GM21367 (cell line): ENCODE results near the gene FAN1.
A peak's percentile ranks its signal among the peaks of the same experiment; 100 is the strongest.

Source experiments
- ATAC-seq: cut with Tn5 transposase; IDR thresholded peaks from one replicate; pipeline ENCODE4 v1.9.1; 2021; ENCODE audit not compliant: unreplicated experiment

Gene FAN1

DNA sequence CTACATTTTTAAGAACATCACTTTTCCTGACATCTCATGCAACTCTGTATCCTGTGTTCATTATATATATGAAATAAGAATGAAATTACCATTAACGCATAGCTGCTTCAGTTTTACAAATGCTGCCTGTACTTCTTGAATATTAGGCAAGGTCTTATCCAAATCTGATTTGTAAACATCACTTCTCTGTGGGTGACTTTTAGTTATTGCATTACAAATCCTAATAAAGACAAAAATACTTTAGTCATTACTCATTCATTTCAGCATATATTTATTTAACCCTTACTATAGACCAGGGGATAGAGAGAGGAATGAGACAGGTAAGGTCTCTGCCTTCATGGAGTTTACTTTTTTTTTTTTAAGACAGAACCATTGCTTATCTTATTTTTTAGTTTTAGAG, 51.0 kb downstream of the FAN1 start:
- ATAC-seq = no peak

DNA sequence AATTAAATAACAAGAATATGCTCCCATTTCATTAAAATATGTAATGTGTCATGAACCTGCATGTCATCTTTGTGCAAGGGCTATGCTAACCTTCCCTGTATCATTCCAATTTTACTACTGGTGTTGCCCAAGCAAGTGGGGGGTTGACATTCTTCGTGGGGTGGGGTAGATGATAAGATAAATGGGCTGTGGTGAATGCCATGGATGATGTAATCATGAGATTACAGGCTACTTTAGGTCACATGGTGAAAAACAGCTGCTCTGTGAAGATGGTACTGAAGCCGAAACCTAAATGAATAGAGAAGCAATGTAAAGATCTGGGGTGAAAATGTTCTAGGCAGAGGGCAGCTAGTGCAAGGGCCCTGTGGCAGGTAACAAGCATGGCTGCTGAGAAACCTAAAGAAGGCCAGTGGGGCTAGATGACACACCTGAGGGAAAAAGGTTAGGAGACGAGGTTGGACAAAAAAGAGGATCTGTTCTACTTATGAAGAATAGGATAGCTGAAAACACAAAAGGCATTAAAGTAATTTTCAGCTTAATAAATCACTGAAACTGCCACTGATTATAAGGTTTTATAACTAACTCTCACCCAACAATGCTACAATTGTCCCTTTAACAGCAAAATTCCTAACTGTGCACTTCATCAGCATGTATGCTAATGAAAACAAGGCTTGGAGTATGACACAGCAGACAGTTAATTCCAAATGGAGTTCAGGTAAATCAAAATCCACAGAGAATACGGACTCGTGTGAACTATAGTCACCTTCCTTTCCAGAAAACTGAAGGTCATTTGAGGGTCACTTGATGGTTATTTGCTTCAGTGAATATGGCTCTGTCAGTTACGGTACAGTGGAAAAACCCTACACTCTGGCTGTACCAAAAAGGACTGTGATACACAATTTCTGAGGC, 52.8 kb downstream of the FAN1 start:
- no peak for ATAC-seq

DNA sequence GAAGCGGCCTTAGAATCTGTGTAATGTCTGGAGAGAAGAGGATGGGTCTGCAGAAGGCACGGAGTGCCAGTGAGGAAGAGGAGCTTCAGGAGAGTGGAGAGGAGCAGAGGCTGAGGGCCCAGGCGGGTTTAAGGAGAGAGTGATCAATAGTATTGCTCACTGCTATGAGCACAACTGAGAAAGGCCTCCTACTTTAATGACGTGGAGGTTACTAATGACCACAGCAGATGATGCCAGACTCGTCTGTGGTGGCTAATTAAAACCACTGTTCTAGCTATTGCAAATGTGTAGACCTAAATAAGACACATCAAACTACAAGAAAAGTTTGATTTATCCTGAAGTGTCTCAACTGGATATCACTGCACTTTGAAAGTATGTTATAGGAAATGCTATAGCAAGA, 54.5 kb downstream of the FAN1 start:
- no peak for ATAC-seq

DNA sequence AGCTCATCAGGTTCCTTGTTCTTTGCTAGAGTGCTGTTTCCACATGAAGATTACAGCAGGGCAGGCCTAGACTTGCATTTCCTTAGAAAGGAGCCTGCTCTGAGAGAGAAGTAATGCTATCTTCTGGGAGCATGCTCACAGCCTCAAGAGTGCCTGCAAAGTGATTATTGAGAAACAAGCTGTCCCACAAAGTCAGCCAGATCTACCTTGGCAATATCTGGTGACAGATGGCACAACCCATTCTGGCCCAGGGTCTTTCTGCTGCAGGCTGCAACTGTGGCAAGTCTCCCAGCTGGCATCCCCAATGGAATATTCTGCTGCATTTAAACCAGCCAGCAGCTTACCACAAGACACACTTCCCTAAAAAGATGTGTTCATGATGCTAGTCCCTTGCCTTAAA, 58.4 kb downstream of the FAN1 start:
- no peak for ATAC-seq

DNA sequence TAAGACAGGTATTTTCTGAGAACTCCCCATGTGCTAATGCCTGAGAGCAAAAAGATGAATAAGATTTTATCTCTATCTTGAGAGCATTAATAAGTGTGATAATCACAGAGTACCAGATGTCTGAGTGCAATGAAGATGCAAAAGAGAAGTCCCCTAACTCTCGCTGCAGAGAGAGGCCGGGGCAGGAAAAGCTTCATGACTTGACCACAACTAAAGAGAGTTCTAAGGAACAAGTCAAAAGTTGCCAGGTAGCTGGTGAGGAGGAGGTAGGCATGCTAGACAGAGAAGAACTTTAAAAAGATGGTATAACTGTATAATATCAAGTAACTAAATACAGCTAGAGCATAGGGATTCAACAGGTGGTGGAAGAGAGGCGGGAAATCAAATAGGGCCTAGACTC, 58.9 kb downstream of the FAN1 start:
- ATAC-seq = no peak

DNA sequence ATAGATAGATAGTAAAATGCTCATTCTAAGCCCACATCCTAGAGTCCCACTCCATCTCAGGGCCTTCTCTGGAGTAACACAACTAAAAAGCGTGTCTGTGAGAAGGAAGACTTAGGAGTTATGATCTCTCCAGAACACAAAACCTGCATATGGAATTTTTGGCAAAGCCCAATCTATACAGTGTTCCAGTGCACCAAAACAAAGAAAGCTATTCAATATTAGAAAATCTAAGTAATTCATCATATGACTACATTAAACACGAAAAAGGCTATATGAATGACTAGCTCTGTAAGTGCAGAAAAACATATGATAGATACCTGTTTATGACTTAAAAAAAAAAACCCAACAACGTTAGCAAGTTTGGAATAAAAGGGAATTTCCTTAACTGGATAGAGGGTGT, 60.0 kb downstream of the FAN1 start:
- no peak for ATAC-seq

DNA sequence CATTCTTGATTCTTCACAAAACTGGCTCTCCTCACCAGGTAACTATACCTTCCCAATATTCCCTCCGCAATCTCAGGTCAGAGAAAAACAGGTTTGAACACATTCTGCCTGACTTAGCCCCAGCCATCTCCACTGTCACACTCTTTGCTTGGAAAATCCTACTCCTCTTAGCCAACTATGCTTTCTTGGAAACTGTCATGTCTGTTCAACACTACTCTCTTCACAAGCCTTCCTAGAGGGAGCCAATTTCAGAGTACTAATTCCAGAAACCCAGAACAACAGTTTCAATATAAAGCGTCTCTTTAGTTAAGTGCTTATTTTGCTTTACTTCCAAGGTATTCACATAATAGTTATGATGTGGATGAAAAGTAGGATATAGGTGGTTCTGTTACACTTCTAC, 66.0 kb downstream of the FAN1 start:
- no peak for ATAC-seq

DNA sequence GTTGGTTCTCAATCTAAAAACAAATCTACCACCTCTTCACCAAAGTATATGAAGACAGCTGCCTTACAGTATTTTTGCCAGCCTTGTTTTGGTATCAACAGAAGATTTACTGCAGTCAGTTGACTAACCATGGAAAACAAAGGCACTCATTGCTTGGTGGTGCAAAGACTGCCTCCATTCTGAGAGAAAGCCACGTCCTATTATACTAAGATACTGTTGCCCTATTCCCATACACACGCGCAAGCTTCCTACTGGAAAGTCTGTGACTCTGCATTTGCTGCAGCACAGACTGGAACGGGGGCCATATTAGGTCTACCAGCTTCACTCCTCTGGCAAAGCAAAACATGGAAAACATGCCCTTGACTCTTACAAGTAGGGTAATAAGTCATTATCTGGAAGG, 69.7 kb downstream of the FAN1 start:
- no peak for ATAC-seq

DNA sequence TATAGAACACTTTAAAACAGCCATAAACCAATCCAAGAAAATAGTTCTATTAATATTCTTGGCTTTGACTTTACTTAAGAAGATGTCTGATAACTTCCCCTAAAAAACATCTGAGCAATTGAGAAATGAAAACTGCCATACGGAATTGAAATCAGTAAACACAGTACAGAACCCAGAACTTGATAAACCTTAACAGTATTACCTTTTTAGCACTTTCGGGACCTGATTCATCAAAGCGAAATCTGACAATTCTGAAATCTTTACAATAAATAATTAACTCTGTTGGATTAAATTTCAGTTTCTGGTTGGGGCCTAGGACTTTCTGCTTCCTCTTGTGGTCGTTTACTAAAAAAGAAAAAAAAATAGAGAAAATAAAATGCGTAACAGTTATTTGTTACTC, 70.4 kb downstream of the FAN1 start:
- ATAC-seq = no peak

DNA sequence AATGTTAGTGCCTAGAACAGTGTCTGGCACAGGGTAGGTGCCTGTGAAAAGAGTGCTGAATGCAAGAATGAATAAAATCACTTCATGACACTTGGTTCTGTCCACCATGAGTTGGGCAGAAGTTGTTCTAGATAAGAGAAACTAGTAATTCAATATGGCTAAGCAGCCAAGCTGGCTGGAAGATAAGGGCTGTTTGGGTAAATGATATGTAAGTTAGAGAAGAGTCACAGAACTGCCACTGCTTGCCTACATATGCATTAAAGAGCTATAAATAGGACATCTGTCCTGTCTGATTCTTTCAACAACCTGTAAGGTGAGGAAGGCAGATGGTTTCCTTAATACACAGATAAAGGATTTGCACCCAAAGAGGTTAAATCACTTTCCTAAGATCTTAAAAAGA, 74.6 kb downstream of the FAN1 start:
- no peak for ATAC-seq

DNA sequence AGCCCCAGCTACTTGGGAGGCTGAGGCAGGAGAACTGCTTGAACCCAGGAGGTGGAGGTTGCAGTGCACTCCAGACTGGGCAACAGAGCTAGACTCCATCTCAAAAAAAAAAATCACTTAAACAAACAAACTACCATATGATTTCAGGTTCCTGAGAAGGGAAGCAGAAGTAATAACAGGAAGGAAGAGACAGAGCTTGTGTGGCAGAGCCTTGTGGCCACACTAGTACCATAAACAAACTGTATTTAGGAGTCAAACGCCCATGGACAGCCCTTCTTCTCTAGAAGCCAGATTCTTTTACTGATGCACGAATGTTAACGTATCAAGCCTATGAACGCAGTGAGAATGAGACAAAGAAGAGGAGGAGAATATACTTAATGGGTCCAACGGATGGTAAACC, 75.7 kb downstream of the FAN1 start:
- ATAC-seq = no peak

DNA sequence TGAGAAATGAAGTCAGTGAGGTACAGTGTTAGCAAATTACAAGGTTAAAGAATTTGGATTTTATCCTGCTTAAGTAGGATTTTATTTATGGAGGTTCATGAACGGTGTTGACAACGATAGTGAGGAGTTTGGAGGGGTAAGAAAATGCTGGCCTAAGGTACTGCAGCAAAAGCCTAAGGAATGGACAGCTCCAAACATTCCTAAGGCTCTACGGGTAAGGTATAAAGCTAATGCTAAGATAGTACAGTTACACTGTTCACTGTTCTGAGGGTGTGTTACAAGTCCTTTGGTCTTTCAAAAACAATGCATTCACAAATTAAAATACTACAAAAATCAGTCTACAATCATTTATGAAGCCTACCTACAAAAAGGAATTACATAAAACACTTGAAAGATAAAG, 80.4 kb downstream of the FAN1 start:
- ATAC-seq = no peak

DNA sequence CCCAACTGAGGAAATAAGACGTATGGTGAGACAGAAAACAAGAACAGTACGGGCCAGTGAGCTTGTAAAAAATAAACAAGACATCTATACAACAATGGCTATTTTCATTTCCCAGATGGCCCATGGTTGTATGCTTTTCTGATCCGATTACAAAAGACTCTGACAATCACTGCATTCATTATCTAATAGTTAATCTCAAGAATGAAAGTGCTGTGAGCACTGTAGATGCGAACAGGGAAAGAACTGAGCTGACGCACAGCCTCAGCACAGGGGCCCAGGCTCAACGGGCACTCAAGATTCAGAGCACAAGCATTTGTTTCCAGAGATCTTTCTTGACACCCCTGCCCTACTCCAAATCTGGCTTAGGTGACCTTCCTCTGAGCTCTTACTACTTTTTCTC, 80.8 kb downstream of the FAN1 start:
- ATAC-seq = no peak

DNA sequence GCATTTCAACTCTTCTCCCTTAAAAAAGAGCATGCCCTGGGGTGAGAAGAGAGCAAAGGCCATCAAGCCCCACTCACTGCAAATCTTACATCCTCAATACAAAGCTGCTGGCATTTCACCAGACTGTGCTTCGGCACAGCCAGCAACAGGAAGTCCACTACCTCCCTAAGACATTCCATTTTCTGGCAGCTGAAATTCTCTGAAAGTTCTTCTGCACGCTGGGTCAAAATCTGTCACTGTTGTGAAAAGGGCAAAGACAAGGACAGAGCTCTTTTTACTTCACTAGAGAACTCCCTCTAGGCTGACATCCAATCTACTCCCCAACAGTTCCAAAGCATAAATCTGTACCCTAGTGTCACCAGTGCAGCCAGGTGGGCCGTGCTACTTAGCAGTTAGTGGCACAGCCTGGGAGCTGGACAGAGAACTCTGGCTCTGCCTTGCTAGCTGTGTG, 81.4 kb downstream of the FAN1 start:
- ATAC-seq = no peak

DNA sequence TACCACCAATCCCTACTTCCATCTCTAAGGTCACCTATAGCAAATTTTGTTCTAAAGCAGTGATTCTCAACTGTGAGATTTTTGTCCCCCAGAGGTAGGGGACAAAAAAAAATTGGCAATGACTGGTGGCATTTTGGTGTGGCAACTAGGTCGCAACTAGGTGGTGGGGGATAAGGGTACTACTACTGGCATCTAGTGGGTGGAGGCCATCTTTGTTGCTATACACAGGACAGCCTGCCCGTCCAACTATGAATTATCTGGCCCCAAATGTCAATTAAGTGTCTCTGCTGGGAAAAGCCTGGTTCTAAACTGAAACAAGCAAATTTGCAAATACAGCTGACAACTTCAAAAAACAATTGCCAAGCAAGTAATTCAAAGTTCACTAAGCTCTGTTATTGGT, 86.3 kb downstream of the FAN1 start:
- ATAC-seq = no peak

DNA sequence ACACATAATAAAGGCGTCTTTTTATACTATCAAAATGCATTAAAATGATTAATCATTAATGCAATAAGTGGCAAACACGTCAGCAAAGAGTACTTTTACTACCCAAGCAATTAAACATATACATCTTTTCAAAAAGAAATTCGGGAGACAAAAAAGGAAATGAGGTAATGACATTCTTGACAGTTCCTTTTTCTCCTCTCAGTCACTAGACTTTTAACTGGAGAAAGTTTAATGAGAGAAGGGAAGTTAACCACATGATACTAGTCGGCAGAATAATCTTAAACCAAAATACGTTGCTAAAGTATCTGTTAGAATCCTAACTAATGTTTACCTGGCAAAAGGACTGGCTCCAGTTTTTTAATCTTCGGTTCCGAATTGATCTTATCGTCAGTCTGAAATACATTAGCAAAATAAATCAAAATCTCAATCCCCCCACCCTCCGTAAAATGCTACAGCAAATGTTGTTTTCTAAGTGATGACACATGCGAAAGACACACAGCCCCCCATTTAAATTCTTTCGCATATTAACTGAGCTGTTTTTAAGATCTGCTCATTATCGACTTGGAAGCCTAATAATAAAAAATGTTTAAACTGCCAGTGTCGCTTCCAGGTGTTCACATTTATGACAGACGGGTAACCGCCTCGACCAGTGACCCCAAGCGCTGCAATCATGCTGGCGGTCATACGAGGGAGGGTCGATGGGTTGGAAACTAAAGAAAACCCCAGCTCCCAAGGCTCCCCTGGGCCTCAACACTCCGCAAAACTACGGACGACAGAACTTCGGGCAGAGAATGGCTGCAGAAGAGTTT, 86.9 kb downstream of the FAN1 start:
- peak; percentile 6 for ATAC-seq

DNA sequence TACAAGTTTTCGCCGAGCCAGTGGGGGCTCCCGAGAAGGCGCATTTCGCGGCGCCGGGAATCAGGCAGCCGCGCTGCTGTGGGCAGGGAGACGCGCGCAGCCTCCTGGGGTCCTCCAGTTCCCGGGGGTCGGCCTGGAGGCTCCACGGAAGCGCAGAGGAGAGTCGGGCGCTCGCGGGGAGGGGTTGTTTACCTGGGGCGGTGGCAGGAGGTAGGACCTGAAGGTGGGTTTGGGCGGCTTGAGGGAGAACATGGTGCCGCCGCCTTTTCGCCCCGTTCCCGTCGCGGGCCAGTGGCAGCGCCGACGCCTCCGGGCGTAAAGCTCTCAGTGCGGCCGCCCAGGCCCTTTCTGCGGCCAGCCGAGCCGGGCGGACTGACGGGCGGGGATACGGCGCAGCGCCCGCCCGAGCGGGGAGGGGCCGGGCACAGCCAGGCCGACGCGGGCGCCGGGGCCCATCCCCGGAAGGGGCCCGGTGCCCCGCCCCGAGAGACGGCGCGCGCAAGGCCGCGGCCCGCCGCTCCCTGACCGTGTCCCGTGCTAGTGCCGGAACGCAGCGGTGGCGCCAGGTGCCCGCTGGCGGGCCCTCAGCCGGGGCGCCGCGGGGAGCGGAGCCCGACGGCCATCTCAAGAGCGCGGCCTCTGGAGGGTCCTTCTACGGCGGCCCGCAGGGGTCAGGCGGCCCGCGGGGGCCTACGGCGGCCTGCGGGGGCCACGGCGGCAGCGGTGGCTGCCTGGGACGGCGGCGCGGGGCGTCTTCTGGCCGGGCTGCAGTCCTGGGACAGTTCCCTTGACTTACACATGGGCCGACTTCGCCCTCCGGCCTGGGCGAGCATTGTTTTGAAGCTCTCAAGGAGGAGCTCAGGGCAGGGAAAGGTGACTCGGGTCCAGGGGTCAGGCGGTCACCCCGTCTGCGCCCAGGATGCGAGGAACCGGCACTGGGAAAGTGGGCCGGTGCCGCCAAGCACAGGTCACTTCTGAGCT, 87.8 kb downstream of the FAN1 start, which contains the start of gene MTMR10:
Gene MTMR10, minus strand, starts transcription at position 374 of the 981 bp plus-strand sequence. Its CDS starts 122 bp downstream, at position 252.
- peak; percentile 87 for ATAC-seq

DNA sequence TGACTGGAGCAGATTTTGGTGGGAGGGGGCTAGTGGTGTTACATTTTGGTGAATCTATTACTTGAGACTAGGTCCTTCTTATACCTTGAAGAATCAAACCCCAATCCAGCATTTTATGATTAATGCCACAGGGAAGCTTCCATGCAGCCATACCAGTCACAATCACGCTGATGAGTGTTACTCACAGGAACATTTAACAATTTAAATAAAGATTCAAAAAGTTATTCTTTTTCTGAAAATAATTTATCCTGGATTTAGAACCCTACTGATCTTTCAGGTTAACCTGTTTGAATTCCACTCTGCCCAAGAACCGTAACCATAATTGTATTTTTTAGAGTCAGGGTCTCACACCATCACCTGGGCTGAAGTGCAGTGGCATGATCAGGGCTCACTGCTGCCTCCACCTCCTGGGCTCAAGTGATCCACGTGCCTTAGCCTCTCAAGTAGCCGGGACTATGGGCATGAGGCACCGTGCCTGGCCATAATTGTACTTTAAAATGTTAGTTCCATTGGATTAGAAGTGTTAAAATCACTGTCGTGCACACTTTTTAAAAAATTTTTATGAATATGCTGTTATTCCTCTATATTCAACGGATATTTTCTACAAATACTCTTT, 88.6 kb downstream of the FAN1 start:
- ATAC-seq = no peak
